Esophagus muscularis mucosa (tissue), 4 donors: ENCODE measurements around the gene PET100. TPM values are rescaled to one million over a fixed set of nuclear protein-coding genes. Genes with fewer than 3 reads are reported as not detected.

ENCODE experiments used
- DNase-seq: peaks from one replicate; pipeline ENCODE4 v3.0.0-alpha.2; 2017; ENCODE audit errors: extremely low spot score
- H3K27ac ChIP-seq, 4 donors: fragments of 200-600 bp; sonication (generic); replicated peaks in 1 of 4; 1 replicate in 3 of 4; 2 replicates in 1 of 4; pipeline ENCODE4 v1.5.1; 2016 to 2019; ENCODE audit warnings: mild to moderate bottlenecking in 1 of 4
- H3K27me3 ChIP-seq, 4 donors: fragments of 200-600 bp; sonication (generic); one replicate each; pipeline versions ENCODE4 v1.5.1 to v1.6.0; 2016 to 2019
- H3K36me3 ChIP-seq, 4 donors: fragments of 200-600 bp; sonication (generic); one replicate each; pipeline ENCODE4 v1.5.1; 2016 to 2019
- H3K4me1 ChIP-seq, 4 donors: fragments of 200-600 bp; sonication (generic); one replicate each; pipeline ENCODE4 v1.5.1; 2016 to 2019
- H3K4me3 ChIP-seq, 4 donors: fragments of 200-600 bp; sonication (generic); 1 replicate in 2 of 4; 2 replicates in 2 of 4; pipeline ENCODE4 v1.5.1; 2016 to 2019; ENCODE audit warnings: mild to moderate bottlenecking in 4 of 4, moderate library complexity in 1 of 4
- H3K9me3 ChIP-seq, 4 donors: fragments of 200-600 bp; sonication (generic); 1 replicate in 3 of 4; 2 replicates in 1 of 4; pipeline ENCODE4 v1.5.1; 2016 to 2019
- EP300 ChIP-seq: sonication (generic); formaldehyde crosslinking; IDR thresholded peaks from one replicate; pipeline ENCODE4 v1.6.1; 2017; ENCODE audit warnings: antibody characterized with exemption
- POLR2A ChIP-seq: fragments of 450-650 bp; IDR thresholded peaks from one replicate; pipeline ENCODE4 v1.6.1; 2017; ENCODE audit warnings: antibody characterized with exemption, moderate library complexity, mild to moderate bottlenecking, low read depth
- POLR2AphosphoS5 ChIP-seq, 2 donors: sonication (generic); formaldehyde crosslinking; IDR thresholded peaks; one replicate each; pipeline ENCODE4 v1.6.1; 2017; ENCODE audit warnings: antibody characterized with exemption in 2 of 2
- WGBS: methylation state at CpG from one replicate; pipeline ENCODE4 v1.1.5; 2018; 5-methylcytosine and 5-hydroxymethylcytosine counted together
- intact Hi-C: fragments of 100-400 bp; cut with DNase I; formaldehyde crosslinking; loops from one replicate; pipeline ENCODE4 v1.15.1; 2023
- total RNA-seq, 4 donors: library from RNA; depleted of rRNA; stranded (reverse); fragments of >200 nt; gene quantifications; one replicate each; pipeline versions ENCODE4 v1.1.0 to v1.2.1, GENCODE V29; 2016
- TF ChIP-seq, protein P1 (sequence below), 3 experiments: fragments of 200-600 bp in 2 of 3; fragments of 450-650 bp in 1 of 3; sonication (generic) in 2 of 3; IDR thresholded peaks; one replicate each; pipeline ENCODE4 v1.5.1; 2017 to 2019; ENCODE audit warnings: antibody characterized with exemption in 3 of 3, mild to moderate bottlenecking in 2 of 3, moderate library complexity in 1 of 3

PET100 gene
- 10 to 100 TPM; 19.5 to 80.9 (median 26.2) TPM for total RNA-seq

GRCh38 chr19:7629347-7630054, at the start of gene PET100, which contains the start of gene XAB2:
Gene PET100, plus strand, starts transcription at chr19:7629793. Its CDS starts 41 bp downstream, at chr19:7629834.
Gene XAB2, minus strand, starts transcription at chr19:7629545. Its CDS starts 18 bp downstream, at chr19:7629527.
- Histone ChIP-seq H3K36me3 (peaks cover 6 to 51% (median 34%) of the 10 kb centered on the region in 4 donors), H3K27ac (peak within 1 kb of the TSS; percentile 82 to 92 (median 86)), H3K9me3 (no peaks in the 10 kb centered on the region), H3K4me1 (peaks cover 32 to 47% (median 38%) of the 10 kb centered on the region in 4 donors), H3K4me3 (peak within 1 kb of the TSS; percentile 82 to 97 (median 89)), H3K27me3 (no peaks in the 10 kb centered on the region)
- DNase-seq, result peak; percentile 99
- under 1% methylated on average over 33 of the region's 40 CpGs for WGBS
- TF ChIP-seq POLR2A (no peak), POLR2AphosphoS5 (IDR thresholded peaks at IDR 0.05) (peak; percentile 87 to 91)
- TF ChIP-seq, protein P1, sequence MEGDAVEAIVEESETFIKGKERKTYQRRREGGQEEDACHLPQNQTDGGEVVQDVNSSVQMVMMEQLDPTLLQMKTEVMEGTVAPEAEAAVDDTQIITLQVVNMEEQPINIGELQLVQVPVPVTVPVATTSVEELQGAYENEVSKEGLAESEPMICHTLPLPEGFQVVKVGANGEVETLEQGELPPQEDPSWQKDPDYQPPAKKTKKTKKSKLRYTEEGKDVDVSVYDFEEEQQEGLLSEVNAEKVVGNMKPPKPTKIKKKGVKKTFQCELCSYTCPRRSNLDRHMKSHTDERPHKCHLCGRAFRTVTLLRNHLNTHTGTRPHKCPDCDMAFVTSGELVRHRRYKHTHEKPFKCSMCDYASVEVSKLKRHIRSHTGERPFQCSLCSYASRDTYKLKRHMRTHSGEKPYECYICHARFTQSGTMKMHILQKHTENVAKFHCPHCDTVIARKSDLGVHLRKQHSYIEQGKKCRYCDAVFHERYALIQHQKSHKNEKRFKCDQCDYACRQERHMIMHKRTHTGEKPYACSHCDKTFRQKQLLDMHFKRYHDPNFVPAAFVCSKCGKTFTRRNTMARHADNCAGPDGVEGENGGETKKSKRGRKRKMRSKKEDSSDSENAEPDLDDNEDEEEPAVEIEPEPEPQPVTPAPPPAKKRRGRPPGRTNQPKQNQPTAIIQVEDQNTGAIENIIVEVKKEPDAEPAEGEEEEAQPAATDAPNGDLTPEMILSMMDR (IDR thresholded peaks at IDR 0.05), result peak in 1 of 3 experiments; percentile 8
- intact Hi-C loops, result no loop called here

DNA sequence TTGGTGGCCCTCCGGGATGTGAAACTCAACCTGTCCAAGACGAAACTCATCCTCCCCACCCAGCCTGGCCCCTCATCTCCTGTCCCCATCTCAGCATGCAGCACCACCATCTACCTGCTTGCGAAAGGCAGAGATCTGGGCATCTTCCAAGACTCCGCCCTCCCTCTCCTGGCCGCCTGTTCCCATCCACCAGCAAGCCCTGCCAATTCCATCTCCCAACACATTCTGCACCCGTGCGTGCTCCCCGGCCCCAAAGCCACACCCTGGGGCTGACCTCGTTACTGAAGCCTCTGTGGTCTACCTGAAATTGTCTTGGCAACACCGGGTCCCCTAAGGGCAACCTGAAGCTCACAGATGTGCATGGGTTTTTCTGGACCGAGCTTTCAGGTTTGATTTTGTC, 47.1 kb upstream of the PET100 start:
- no peak overlapping the region for H3K27ac ChIP-seq
- H3K4me1 ChIP-seq, result no peaks in the 10 kb centered on the region
- 50% methylated on average over 11 of the region's 11 CpGs for WGBS
- H3K4me3 ChIP-seq, result no peak overlapping the region
- H3K27me3 ChIP-seq, result no peaks in the 10 kb centered on the region
- H3K9me3 ChIP-seq, result no peaks in the 10 kb centered on the region
- intact Hi-C loops, result no loop called here
- H3K36me3 ChIP-seq, result no peaks in the 10 kb centered on the region
- TF ChIP-seq POLR2A (no peak), EP300 (no peak)
- TF ChIP-seq, protein P1 (IDR thresholded peaks at IDR 0.05), result no peak
- DNase-seq, result no peak

DNA sequence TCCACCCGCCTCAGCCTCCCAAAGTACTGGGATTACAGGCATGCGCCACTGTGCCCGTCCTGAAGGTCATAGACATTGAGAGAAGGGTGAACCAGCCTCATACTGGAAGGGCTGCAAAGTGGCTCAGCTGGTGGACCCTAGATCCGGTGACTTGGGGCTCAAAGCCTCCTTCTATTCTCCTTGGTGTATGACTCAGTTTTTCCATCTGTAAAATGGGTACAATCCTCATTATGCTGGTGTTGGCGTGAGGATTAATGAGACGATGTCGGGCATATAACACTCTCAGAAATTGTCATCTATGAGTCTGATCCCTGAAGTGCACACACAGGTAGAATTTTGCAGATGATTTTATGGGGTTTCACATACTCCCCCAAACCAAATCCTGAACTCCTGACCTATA, 39.8 kb upstream of the PET100 start:
- 89% methylated on average over 6 of the region's 7 CpGs for WGBS
- Histone ChIP-seq H3K27me3 (peaks cover 0 to 45% (median 0%) of the 10 kb centered on the region in 4 donors), H3K9me3 (no peaks in the 10 kb centered on the region), H3K4me3 (no peak overlapping the region), H3K27ac (no peak overlapping the region), H3K36me3 (no peaks in the 10 kb centered on the region), H3K4me1 (no peaks in the 10 kb centered on the region)
- DNase-seq, result no peak
- intact Hi-C loops, result no loop called here
- TF ChIP-seq EP300, result no peak
- no peak for TF ChIP-seq POLR2A
- TF ChIP-seq POLR2AphosphoS5 (IDR thresholded peaks at IDR 0.05), result no peak
- TF ChIP-seq, protein P1 (IDR thresholded peaks at IDR 0.05), result no peak

DNA sequence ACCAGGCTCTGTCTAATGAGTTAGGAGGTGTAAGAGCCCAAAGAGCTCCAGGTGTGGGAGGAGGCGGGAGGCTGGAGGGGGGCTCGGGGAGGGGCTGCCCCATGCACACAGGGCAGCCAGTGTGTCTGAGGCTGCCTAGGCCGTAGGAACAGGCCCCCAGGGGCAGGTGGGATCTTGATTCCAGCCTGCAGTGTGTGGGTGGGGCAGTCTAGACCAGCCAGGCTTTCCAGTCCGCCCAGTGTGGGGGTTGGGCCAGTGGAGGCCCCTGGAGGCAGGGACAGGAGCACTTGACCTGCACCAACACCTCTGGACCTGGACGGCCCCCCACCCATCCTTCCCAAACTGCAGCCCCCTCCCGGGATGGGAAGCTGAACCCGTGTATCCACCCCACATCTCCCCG, 39.3 kb upstream of the PET100 start:
- no peak overlapping the region for H3K4me3 ChIP-seq
- H3K36me3 ChIP-seq, result no peaks in the 10 kb centered on the region
- no peak overlapping the region for H3K27ac ChIP-seq
- intact Hi-C loops, result no loop called here
- no peak for DNase-seq
- WGBS, result 71% methylated on average over 3 of the region's 8 CpGs
- TF ChIP-seq, protein P1 (IDR thresholded peaks at IDR 0.05), result no peak
- TF ChIP-seq EP300 (no peak), POLR2AphosphoS5 (IDR thresholded peaks at IDR 0.05) (no peak), POLR2A (no peak)
- H3K27me3 ChIP-seq, result peaks cover 0 to 49% (median 2%) of the 10 kb centered on the region in 4 donors
- H3K9me3 ChIP-seq, result no peaks in the 10 kb centered on the region
- peaks cover 0 to under 1% (median under 1%) of the 10 kb centered on the region in 4 donors for H3K4me1 ChIP-seq
